Tibial nerve (tissue), 4 donors: Measurements from ENCODE around the gene STK17A. TPM values are rescaled to one million over a fixed set of nuclear protein-coding genes. Genes with fewer than 3 reads are reported as not detected.

Experiments
- DNase-seq, 2 donors: peaks; one replicate each; pipeline ENCODE4 v3.0.0-alpha.2; 2019; ENCODE audit warnings: low spot score in 2 of 2
- H3K27ac ChIP-seq, 4 donors: fragments of 200-600 bp; sonication (generic) in 3 of 4; one replicate each; pipeline ENCODE4 v1.5.1; 2017 to 2019; ENCODE audit warnings: mild to moderate bottlenecking in 1 of 4
- H3K27me3 ChIP-seq, 2 donors: fragments of 200-600 bp; sonication (generic) in 1 of 2; one replicate each; pipeline versions ENCODE4 v1.5.1 to v1.6.0; 2017 to 2019
- H3K36me3 ChIP-seq, 3 donors: fragments of 200-600 bp; sonication (generic); one replicate each; pipeline ENCODE4 v1.5.1; 2018 to 2019
- H3K4me1 ChIP-seq, 4 donors: fragments of 200-600 bp; sonication (generic) in 3 of 4; one replicate each; pipeline ENCODE4 v1.5.1; 2017 to 2019
- H3K4me3 ChIP-seq, 4 donors: fragments of 200-600 bp; sonication (generic) in 3 of 4; one replicate each; pipeline ENCODE4 v1.5.1; 2017 to 2019; ENCODE audit warnings: mild to moderate bottlenecking in 1 of 4, moderate library complexity in 1 of 4
- H3K9me3 ChIP-seq, 4 donors: fragments of 200-600 bp; sonication (generic) in 3 of 4; one replicate each; pipeline ENCODE4 v1.5.1; 2017 to 2019
- EP300 ChIP-seq, 2 donors: sonication (generic); formaldehyde crosslinking; IDR thresholded peaks; one replicate each; pipeline ENCODE4 v1.6.1; 2017; ENCODE audit warnings: antibody characterized with exemption in 2 of 2, mild to moderate bottlenecking in 1 of 2
- POLR2A ChIP-seq, 2 donors: fragments of 450-650 bp; IDR thresholded peaks; one replicate each; pipeline ENCODE4 v1.6.1; 2017; ENCODE audit warnings: antibody characterized with exemption in 2 of 2, mild to moderate bottlenecking in 2 of 2, moderate library complexity in 2 of 2
- WGBS, 2 donors: methylation state at CpG; one replicate each; pipeline ENCODE4 v1.1.5; 2018; 5-methylcytosine and 5-hydroxymethylcytosine counted together
- total RNA-seq, 4 donors: library from RNA; depleted of rRNA; stranded (reverse); fragments of >200 nt; gene quantifications; one replicate each; pipeline ENCODE4 v1.1.0, GENCODE V29; 2016
- TF ChIP-seq, protein P1 (sequence below), 5 experiments: fragments of 200-600 bp in 3 of 5; fragments of 450-650 bp in 2 of 5; sonication (generic) in 3 of 5; IDR thresholded peaks; one replicate each; pipeline ENCODE4 v1.5.1; 2016 to 2019; ENCODE audit warnings: antibody characterized with exemption in 5 of 5, mild to moderate bottlenecking in 3 of 5, moderate library complexity in 2 of 5

The STK17A gene
- total RNA-seq, 4 donors from 2014 or later, result 9.0 to 23.6 (median 13.5) TPM

DNA sequence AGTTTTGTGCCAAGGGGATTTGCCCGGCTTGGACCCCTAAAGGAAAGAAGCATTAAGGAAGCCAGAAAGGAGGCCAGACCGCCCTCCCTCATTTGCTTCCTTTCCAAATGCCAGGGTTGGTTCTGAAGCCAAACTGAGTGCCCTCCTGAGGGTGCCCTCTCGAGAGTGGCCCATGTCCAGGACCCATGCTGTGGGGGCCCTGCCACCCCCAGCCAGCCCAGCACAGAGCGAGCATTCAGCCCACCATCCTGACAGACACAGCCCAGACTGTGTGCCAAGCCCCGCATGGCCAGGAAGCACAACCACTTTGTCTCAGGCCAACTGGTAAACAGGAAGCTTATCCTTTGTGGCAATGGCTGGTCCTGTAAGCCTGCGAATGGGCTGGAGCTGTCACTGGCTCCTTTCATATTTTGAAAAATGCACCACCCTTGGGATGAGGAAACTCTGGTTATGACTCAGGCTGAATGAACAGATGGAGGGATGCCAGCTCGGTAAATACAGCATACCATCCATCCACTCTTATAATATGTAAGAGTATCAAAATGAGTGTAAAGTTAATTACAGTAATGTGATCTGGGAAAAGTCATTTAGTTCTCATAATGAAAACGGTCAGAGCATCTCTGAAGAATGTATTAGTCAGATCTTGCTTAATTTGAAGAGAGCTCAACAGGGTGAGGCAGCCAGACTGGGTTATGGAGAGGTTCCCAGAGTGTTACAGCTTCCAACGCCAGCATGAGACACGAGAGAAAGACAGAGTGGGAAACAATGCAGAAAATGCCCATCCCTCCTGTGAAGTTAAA lies 65.0 kb downstream of the STK17A start:
- 10 to 11% methylated on average over 9 to 10 of the region's 10 CpGs for WGBS, 2 donors
- TF ChIP-seq, protein P1, sequence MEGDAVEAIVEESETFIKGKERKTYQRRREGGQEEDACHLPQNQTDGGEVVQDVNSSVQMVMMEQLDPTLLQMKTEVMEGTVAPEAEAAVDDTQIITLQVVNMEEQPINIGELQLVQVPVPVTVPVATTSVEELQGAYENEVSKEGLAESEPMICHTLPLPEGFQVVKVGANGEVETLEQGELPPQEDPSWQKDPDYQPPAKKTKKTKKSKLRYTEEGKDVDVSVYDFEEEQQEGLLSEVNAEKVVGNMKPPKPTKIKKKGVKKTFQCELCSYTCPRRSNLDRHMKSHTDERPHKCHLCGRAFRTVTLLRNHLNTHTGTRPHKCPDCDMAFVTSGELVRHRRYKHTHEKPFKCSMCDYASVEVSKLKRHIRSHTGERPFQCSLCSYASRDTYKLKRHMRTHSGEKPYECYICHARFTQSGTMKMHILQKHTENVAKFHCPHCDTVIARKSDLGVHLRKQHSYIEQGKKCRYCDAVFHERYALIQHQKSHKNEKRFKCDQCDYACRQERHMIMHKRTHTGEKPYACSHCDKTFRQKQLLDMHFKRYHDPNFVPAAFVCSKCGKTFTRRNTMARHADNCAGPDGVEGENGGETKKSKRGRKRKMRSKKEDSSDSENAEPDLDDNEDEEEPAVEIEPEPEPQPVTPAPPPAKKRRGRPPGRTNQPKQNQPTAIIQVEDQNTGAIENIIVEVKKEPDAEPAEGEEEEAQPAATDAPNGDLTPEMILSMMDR (IDR thresholded peaks at IDR 0.05), result no peak
- peak; percentile 29 to 95 for TF ChIP-seq EP300 (IDR thresholded peaks at IDR 0.05)
- no peak for TF ChIP-seq POLR2A (IDR thresholded peaks at IDR 0.05)
- Histone ChIP-seq H3K36me3 (peaks cover 0 to 13% (median 0%) of the 10 kb centered on the region in 3 donors), H3K27me3 (no peaks in the 10 kb centered on the region), H3K27ac (peak overlapping the region; percentile 18 to 94 (median 84)), H3K4me3 (peak overlapping the region in 2 of 4 donors; percentile 2 to 19), H3K4me1 (peaks cover 11 to 82% (median 70%) of the 10 kb centered on the region in 4 donors), H3K9me3 (no peaks in the 10 kb centered on the region)
- DNase-seq, result peak; percentile 51 to 60

DNA sequence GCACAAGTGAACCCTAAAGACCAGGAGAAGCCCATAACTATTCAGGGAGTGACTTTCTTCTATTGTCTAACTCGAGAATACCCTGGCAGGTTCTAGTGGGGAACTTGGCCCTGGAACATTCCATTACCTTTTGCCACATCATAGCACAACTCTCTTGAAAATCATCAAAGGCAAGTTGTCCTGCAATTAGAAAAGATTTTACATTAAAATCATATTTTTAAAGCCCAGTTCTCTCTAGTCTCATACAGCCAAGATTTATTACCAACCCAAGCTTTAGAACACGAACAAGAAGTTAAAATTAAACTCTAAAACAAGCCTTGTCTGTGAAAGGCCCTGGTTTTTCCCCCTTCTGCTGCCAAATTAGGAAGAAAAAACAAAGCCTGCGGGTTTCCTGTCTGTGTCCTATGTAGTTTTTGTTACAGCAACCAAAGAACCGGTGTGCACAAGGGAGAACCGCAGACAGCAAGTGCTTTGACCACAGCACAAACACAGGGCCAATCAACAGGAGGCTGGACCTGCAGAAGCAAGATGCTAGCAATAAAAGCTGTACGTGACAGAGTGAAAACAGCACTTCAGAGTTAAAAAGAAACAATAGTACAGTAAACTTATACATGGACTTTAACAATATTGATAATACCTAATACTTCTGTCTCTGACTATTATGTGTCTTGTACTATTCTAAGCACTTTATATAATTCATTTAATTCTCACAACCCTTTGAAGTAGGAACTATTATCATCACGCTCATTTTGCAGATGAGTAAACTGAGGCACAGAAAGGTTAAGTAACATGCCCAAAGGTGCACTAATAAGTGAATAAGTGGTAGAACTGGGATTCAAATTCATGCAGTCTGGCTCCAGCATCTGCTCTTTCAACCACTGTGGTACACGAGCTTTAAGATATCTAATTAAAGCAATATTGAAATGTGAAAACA lies 65.8 kb downstream of the STK17A start:
- H3K27ac ChIP-seq, result peak overlapping the region; percentile 18 to 94 (median 84)
- DNase-seq, result no peak
- 19 to 29% methylated on average over 8 of the region's 8 CpGs for WGBS, 2 donors
- no peaks in the 10 kb centered on the region for H3K9me3 ChIP-seq
- TF ChIP-seq, protein P1 (IDR thresholded peaks at IDR 0.05), result no peak
- TF ChIP-seq POLR2A (IDR thresholded peaks at IDR 0.05), result no peak
- TF ChIP-seq EP300 (IDR thresholded peaks at IDR 0.05), result no peak
- peaks cover 11 to 87% (median 70%) of the 10 kb centered on the region in 4 donors for H3K4me1 ChIP-seq
- peaks cover 0 to 5% (median 0%) of the 10 kb centered on the region in 3 donors for H3K36me3 ChIP-seq
- peak overlapping the region in 1 of 4 donors; percentile 6 for H3K4me3 ChIP-seq
- H3K27me3 ChIP-seq, result no peaks in the 10 kb centered on the region

DNA sequence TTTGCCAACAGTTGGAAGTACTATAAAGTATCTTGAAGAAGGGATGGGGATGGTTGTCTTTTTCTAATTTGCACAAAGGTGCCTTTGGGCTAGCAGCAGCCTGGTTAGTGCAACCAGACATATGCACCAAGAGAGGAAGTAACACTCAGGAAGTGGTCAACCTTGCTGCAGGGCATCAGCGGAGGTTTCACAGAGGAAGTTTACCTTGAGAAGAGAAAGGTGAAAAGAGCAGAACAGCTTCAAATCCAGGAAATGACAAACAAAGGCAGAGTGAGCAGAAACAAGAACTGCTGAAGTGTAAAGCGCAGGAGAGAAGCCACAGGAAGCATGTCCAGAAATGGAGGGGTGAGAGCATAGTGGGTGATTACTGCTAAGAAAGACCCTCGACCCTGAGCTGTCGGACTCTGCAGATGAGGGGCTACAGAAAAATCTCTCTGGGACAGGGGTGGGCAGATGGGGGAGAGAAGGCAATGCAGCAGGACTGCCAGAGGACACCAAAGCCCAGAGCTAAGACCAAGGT lies 66.9 kb downstream of the STK17A start:
- no peaks in the 10 kb centered on the region for H3K9me3 ChIP-seq
- peak overlapping the region in 3 of 4 donors; percentile 80 to 94 (median 80) for H3K27ac ChIP-seq
- H3K36me3 ChIP-seq, result no peaks in the 10 kb centered on the region
- DNase-seq, result no peak
- 66 to 71% methylated on average over 4 of the region's 4 CpGs for WGBS, 2 donors
- TF ChIP-seq EP300 (IDR thresholded peaks at IDR 0.05), result no peak
- no peak for TF ChIP-seq POLR2A (IDR thresholded peaks at IDR 0.05)
- TF ChIP-seq, protein P1 (IDR thresholded peaks at IDR 0.05), result no peak
- H3K4me3 ChIP-seq, result peak overlapping the region in 1 of 4 donors; percentile 6
- H3K4me1 ChIP-seq, result peaks cover 11 to 80% (median 70%) of the 10 kb centered on the region in 4 donors
- no peaks in the 10 kb centered on the region for H3K27me3 ChIP-seq

DNA sequence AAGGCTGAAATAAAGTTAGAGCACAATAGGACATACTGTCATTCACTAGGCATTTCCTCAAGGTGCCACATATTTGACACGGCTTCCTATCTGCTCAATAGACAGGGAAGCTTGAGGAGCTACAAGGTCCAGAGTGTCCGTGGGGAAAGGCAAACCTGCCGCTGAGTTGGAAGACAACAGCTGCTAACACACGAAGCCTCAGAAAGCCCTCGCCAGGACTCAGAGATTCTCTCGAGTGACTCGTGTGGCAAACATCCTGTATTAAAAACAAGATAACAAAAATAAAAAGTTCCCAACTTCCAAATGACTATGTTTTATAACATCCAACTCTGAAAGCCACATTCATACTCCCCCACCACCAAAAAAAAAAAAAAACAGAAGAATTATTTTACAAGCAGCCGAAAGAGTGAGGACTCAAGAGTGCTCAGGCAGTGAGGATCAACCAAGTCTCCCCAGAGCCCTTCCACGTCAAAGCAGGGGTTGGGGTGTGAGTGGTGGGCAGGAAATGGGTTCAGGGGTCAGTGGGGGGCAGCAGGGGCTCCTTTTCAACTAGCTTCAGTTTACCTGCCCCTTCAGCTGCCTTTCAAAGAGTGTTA lies 67.6 kb downstream of the STK17A start:
- peaks cover 11 to 74% (median 64%) of the 10 kb centered on the region in 4 donors for H3K4me1 ChIP-seq
- no peaks in the 10 kb centered on the region for H3K27me3 ChIP-seq
- H3K9me3 ChIP-seq, result no peaks in the 10 kb centered on the region
- 27 to 31% methylated on average over 9 of the region's 9 CpGs for WGBS, 2 donors
- no peak overlapping the region for H3K4me3 ChIP-seq
- peaks cover 0 to under 1% (median 0%) of the 10 kb centered on the region in 3 donors for H3K36me3 ChIP-seq
- H3K27ac ChIP-seq, result peak overlapping the region; percentile 7 to 94 (median 80)
- TF ChIP-seq, protein P1 (IDR thresholded peaks at IDR 0.05), result no peak
- no peak for TF ChIP-seq EP300 (IDR thresholded peaks at IDR 0.05)
- TF ChIP-seq POLR2A (IDR thresholded peaks at IDR 0.05), result no peak
- no peak for DNase-seq
